NT2/D1 (cell line): ENCODE data around the gene B4GALT1.

Source experiments
- SUZ12 ChIP-seq: IDR thresholded peaks from 2 replicates; pipeline ENCODE4 v1.6.1; 2011; ENCODE audit not compliant: insufficient read length, insufficient read depth; ENCODE audit errors: extremely low read depth
- ZNF274 ChIP-seq: IDR thresholded peaks from 2 replicates; pipeline ENCODE4 v1.6.1; 2011; ENCODE audit warnings: mild to moderate bottlenecking, low read depth, low read length

DNA sequence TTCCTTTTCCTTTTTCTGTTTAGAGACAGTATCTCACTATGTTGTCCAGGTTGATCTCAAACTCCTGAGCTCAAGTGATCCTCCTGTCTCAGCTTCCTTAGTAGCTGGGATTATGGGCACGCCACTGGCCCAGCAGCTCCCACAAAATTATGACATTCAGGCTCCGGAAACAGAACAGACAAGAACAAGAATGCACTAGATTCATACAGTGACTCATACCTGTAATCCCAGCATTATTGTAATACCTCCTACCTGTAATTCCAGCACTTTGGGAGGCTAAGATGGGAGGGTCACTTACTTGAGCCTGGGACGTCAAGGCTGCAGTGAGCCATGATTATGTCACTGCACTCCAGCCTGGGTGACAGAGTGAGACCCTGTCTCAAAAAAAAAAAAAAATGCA lies 26.7 kb upstream of the B4GALT1 start:
- TF ChIP-seq ZNF274 (no peak), SUZ12 (no peak)
